Liver (tissue), 9 donors: ENCODE results near the gene TYMP. TPM values are rescaled to one million over a fixed set of nuclear protein-coding genes. Genes with fewer than 3 reads are reported as not detected.

Source experiments
- DNase-seq: peaks from one replicate; pipeline ENCODE4 v3.0.0-alpha.2; 2017; ENCODE audit warnings: low spot score
- H3K27ac ChIP-seq, 2 donors: one replicate each; pipeline ENCODE4 v1.7.0; 2013; ENCODE audit warnings: inconsistent platforms in 2 of 2, low read length in 2 of 2, control low read depth in 1 of 2, low read depth in 1 of 2, mild to moderate bottlenecking in 1 of 2
- H3K27me3 ChIP-seq, 4 donors: one replicate each; pipeline versions ENCODE4 v1.6.1 to v1.7.0; 2013; ENCODE audit warnings: low read length in 3 of 4, inconsistent platforms in 1 of 4, mild to moderate bottlenecking in 1 of 4, moderate library complexity in 1 of 4; ENCODE audit not compliant: control insufficient read depth in 4 of 4, insufficient read depth in 4 of 4
- H3K36me3 ChIP-seq, 4 donors: one replicate each; pipeline versions ENCODE4 v1.6.1 to v1.7.0; 2013; ENCODE audit warnings: low read length in 3 of 4, mild to moderate bottlenecking in 3 of 4, low read depth in 1 of 4, moderate library complexity in 1 of 4; ENCODE audit not compliant: control insufficient read depth in 4 of 4, insufficient read depth in 3 of 4
- H3K4me1 ChIP-seq, 4 donors: one replicate each; pipeline versions ENCODE4 v1.6.1 to v1.7.0; 2013; ENCODE audit warnings: low read length in 3 of 4, mild to moderate bottlenecking in 3 of 4, moderate library complexity in 1 of 4; ENCODE audit not compliant: control insufficient read depth in 4 of 4, insufficient read depth in 4 of 4
- H3K4me3 ChIP-seq, 3 donors: one replicate each; pipeline versions ENCODE4 v1.6.1 to v1.7.0; 2013; ENCODE audit warnings: low read length in 3 of 3, control low read depth in 1 of 3, low read depth in 1 of 3, mild to moderate bottlenecking in 1 of 3
- H3K9ac ChIP-seq, 2 donors: one replicate each; pipeline ENCODE4 v1.7.0; 2013; ENCODE audit warnings: low read length in 2 of 2, mild to moderate bottlenecking in 2 of 2, moderate library complexity in 2 of 2, control low read depth in 1 of 2, low read depth in 1 of 2
- H3K9me3 ChIP-seq, 4 donors: one replicate each; pipeline versions ENCODE4 v1.6.1 to v1.7.0; 2013; ENCODE audit warnings: low read length in 3 of 4; ENCODE audit not compliant: control insufficient read depth in 4 of 4
- EGR1 ChIP-seq, 2 donors: IDR thresholded peaks; 2 replicates each; pipeline ENCODE4 v1.6.1; 2016 to 2018; ENCODE audit warnings: antibody characterized with exemption in 2 of 2, low read depth in 2 of 2
- GABPA ChIP-seq, 2 donors: IDR thresholded peaks in 1 of 2; conservative IDR thresholded peaks in 1 of 2; 2 replicates each; pipeline ENCODE4 v1.6.1; 2016; ENCODE audit warnings: antibody characterized with exemption in 2 of 2, mild to moderate bottlenecking in 1 of 2, moderate library complexity in 1 of 2
- HNF4A ChIP-seq, 2 donors: conservative IDR thresholded peaks; 2 replicates each; pipeline ENCODE4 v1.6.1; 2016; ENCODE audit warnings: antibody characterized with exemption in 2 of 2, mild to moderate bottlenecking in 2 of 2
- HNF4G ChIP-seq: IDR thresholded peaks from 2 replicates; pipeline ENCODE4 v1.6.1; 2016; ENCODE audit warnings: antibody characterized with exemption
- JUND ChIP-seq, 2 donors: IDR thresholded peaks; 2 replicates each; pipeline ENCODE4 v1.6.1; 2016; ENCODE audit warnings: antibody characterized with exemption in 2 of 2
- NR2F2 ChIP-seq: IDR thresholded peaks from 2 replicates; pipeline ENCODE4 v1.6.1; 2016; ENCODE audit warnings: antibody characterized with exemption
- RAD21 ChIP-seq, 2 donors: IDR thresholded peaks; 2 replicates each; pipeline ENCODE4 v1.6.1; 2016; ENCODE audit warnings: antibody characterized with exemption in 2 of 2, mild to moderate bottlenecking in 2 of 2
- RXRA ChIP-seq, 2 donors: IDR thresholded peaks; 2 replicates each; pipeline ENCODE4 v1.6.1; 2017 to 2018; ENCODE audit warnings: antibody characterized with exemption in 2 of 2, mild to moderate bottlenecking in 1 of 2
- SP1 ChIP-seq: IDR thresholded peaks from 2 replicates; pipeline ENCODE4 v1.6.1; 2018; ENCODE audit warnings: antibody characterized with exemption, mild to moderate bottlenecking
- WGBS: extraction: QIAGEN DNeasy Blood & Tissue Kit; methylation state at CpG from one replicate; pipeline ENCODE4 v1.1.7; 2013; 5-methylcytosine and 5-hydroxymethylcytosine counted together
- polyA plus RNA-seq, 2 donors: library from polyadenylated mRNA; stranded (reverse) in 1 of 2; unstranded in 1 of 2; fragments of 200-250 nt in 1 of 2; fragments of >200 nt in 1 of 2; fragmentation: Nextera tagmentation in 1 of 2; extraction: Ambion mirVana in 1 of 2; gene quantifications; one replicate each; pipeline versions ENCODE4 v1.2.1 to v1.2.3, GENCODE V29; 2013 to 2015
- total RNA-seq, 2 donors: library from RNA; depleted of rRNA; stranded (reverse); fragments of >200 nt; gene quantifications; one replicate each; pipeline ENCODE4 v1.2.3, GENCODE V29; 2014
- TF ChIP-seq, protein P1 (sequence below): IDR thresholded peaks from 2 replicates; pipeline ENCODE4 v1.6.1; 2016; ENCODE audit warnings: antibody characterized with exemption, mild to moderate bottlenecking
- TF ChIP-seq, protein P2 (sequence below): IDR thresholded peaks from 2 replicates; pipeline ENCODE4 v1.6.1; 2016; ENCODE audit warnings: antibody characterized with exemption
- TF ChIP-seq, protein P3 (sequence below): fragments of 150-350 bp; IDR thresholded peaks from 2 replicates; pipeline ENCODE4 v1.5.1; 2017; ENCODE audit warnings: improper control_type of control experiment, low read depth, low read length; ENCODE audit not compliant: missing input control
- donor health status: healthy.
- donor health status: healthy.
- donor health status: healthy.
- donor health status: healthy.
- donor health status: healthy.

The TYMP gene
- total and polyA plus RNA-seq, 4 donors = 34.0 to 109 (median 65.5) TPM

DNA sequence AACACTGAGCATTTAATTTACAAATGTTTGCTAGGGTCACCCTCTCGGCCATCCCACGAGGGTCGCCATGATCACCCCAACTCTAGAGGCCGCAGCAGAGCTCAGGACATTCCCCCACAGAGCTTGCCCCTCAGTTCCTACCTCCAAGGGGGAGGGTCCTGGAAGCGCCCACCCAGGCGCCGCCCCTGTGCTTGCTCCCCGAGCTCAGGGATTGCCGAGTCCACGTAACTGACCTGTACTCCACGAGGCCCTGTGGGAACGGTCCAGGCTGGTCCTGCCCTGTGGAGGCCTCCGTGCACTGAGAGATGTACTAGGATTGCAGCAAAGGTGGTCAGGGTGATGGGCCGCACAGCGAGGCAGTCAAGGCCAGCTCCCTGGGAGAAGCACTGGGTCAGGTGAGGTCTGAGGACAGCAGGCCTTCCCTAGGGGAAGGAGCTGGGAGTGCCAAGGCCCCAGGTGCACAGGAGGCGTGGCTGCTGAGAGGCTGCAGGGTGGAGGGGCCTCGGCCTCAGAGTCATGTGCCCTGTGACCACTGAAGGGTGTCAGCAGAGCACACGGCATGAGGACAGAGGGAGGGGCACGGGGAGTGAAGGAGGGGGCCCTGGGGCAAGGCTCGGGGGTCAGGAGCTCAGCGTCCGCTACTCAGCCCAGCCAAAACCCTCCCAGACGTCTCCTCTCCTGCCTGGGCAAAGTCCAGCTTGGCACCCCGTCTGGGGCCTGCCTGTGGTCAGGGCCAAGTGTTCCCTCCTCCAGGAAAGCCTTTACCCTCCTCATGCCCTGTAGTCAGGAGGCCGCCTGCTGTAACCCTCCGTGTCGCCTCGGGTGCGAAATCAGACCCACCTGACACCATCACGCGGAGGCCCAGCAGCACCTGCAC lies 45.6 kb downstream of the TYMP start (continued):
- TF ChIP-seq, protein P1, sequence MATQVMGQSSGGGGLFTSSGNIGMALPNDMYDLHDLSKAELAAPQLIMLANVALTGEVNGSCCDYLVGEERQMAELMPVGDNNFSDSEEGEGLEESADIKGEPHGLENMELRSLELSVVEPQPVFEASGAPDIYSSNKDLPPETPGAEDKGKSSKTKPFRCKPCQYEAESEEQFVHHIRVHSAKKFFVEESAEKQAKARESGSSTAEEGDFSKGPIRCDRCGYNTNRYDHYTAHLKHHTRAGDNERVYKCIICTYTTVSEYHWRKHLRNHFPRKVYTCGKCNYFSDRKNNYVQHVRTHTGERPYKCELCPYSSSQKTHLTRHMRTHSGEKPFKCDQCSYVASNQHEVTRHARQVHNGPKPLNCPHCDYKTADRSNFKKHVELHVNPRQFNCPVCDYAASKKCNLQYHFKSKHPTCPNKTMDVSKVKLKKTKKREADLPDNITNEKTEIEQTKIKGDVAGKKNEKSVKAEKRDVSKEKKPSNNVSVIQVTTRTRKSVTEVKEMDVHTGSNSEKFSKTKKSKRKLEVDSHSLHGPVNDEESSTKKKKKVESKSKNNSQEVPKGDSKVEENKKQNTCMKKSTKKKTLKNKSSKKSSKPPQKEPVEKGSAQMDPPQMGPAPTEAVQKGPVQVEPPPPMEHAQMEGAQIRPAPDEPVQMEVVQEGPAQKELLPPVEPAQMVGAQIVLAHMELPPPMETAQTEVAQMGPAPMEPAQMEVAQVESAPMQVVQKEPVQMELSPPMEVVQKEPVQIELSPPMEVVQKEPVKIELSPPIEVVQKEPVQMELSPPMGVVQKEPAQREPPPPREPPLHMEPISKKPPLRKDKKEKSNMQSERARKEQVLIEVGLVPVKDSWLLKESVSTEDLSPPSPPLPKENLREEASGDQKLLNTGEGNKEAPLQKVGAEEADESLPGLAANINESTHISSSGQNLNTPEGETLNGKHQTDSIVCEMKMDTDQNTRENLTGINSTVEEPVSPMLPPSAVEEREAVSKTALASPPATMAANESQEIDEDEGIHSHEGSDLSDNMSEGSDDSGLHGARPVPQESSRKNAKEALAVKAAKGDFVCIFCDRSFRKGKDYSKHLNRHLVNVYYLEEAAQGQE = no peak
- TF ChIP-seq GABPA (IDR thresholded peaks at IDR 0.05 in 1 of 2, conservative IDR thresholded peaks at IDR 0.05 in 1 of 2) = no peak

DNA sequence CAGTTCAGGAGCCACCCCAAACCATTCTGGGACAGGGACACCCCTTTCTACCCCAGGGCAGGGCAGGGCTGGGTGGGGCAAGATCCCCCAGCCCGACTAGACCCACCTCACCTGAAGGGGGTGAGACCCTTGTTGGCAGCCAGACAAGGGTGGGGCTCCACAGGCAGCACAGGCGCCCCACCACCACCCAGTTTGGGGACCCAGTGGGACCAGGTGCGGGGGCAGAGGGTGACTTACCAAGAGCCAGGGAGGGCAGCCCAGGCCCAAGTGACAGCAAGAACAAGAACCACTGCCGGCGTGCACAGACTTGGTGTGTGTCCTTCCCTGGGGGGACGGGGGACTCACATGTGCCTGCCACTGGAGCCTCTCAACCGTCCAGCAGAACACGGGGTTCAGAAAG lies 46.3 kb downstream of the TYMP start:
- no peak overlapping the region for H3K4me3 ChIP-seq
- H3K36me3 ChIP-seq = peaks cover 0 to under 1% (median 0%) of the 10 kb centered on the region in 4 donors
- no peak for DNase-seq
- WGBS = 92% methylated on average over 8 of the region's 8 CpGs
- no peaks in the 10 kb centered on the region for H3K27me3 ChIP-seq
- no peaks in the 10 kb centered on the region for H3K9me3 ChIP-seq
- TF ChIP-seq, protein P2, sequence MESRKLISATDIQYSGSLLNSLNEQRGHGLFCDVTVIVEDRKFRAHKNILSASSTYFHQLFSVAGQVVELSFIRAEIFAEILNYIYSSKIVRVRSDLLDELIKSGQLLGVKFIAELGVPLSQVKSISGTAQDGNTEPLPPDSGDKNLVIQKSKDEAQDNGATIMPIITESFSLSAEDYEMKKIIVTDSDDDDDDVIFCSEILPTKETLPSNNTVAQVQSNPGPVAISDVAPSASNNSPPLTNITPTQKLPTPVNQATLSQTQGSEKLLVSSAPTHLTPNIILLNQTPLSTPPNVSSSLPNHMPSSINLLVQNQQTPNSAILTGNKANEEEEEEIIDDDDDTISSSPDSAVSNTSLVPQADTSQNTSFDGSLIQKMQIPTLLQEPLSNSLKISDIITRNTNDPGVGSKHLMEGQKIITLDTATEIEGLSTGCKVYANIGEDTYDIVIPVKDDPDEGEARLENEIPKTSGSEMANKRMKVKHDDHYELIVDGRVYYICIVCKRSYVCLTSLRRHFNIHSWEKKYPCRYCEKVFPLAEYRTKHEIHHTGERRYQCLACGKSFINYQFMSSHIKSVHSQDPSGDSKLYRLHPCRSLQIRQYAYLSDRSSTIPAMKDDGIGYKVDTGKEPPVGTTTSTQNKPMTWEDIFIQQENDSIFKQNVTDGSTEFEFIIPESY = no peak
- TF ChIP-seq, protein P1 = no peak
- no peak for TF ChIP-seq HNF4A (conservative IDR thresholded peaks at IDR 0.05)
- TF ChIP-seq RAD21 (IDR thresholded peaks at IDR 0.05) = no peak
- TF ChIP-seq RXRA (IDR thresholded peaks at IDR 0.05) = no peak
- no peak for TF ChIP-seq HNF4G
- no peak for TF ChIP-seq SP1
- peaks cover 0 to 27% (median 8%) of the 10 kb centered on the region in 4 donors for H3K4me1 ChIP-seq
- no peak overlapping the region for H3K9ac ChIP-seq
- H3K27ac ChIP-seq = no peak overlapping the region

DNA sequence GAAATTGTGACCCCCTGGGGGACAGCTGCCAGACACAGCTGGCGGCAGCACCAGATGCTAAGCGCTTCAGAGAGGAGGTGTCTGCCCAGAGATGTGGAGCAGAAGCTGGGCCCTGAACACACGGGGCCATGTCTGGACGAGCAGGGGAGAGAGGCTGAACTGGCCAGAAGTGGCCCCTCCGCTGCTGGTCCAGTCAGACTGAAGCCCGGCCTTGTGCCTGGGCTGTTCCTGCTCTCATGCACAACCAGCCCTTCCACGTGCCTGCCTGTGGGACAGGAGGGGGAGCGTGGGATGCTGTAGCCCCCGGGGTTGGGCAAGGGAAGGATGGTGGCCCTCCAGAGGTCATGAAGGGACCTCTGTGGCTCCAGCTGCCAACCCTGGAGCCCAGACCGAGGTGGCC lies 46.7 kb downstream of the TYMP start:
- Histone ChIP-seq H3K9me3 (no peaks in the 10 kb centered on the region), H3K36me3 (peaks cover 0 to 1% (median 0%) of the 10 kb centered on the region in 4 donors), H3K4me1 (peaks cover 0 to 27% (median 8%) of the 10 kb centered on the region in 4 donors), H3K27ac (no peak overlapping the region), H3K4me3 (no peak overlapping the region), H3K9ac (no peak overlapping the region), H3K27me3 (no peaks in the 10 kb centered on the region)
- 89% methylated on average over 10 of the region's 10 CpGs for WGBS
- DNase-seq = no peak
- TF ChIP-seq HNF4A (conservative IDR thresholded peaks at IDR 0.05) = no peak
- TF ChIP-seq, protein P1 = no peak
- TF ChIP-seq RXRA (IDR thresholded peaks at IDR 0.05) = no peak
- TF ChIP-seq HNF4G = no peak
- no peak for TF ChIP-seq EGR1 (IDR thresholded peaks at IDR 0.05; ENCODE audit: low read depth in 2 of 2)
- no peak for TF ChIP-seq GABPA (IDR thresholded peaks at IDR 0.05 in 1 of 2, conservative IDR thresholded peaks at IDR 0.05 in 1 of 2)
- no peak for TF ChIP-seq RAD21 (IDR thresholded peaks at IDR 0.05)
- TF ChIP-seq, protein P3, sequence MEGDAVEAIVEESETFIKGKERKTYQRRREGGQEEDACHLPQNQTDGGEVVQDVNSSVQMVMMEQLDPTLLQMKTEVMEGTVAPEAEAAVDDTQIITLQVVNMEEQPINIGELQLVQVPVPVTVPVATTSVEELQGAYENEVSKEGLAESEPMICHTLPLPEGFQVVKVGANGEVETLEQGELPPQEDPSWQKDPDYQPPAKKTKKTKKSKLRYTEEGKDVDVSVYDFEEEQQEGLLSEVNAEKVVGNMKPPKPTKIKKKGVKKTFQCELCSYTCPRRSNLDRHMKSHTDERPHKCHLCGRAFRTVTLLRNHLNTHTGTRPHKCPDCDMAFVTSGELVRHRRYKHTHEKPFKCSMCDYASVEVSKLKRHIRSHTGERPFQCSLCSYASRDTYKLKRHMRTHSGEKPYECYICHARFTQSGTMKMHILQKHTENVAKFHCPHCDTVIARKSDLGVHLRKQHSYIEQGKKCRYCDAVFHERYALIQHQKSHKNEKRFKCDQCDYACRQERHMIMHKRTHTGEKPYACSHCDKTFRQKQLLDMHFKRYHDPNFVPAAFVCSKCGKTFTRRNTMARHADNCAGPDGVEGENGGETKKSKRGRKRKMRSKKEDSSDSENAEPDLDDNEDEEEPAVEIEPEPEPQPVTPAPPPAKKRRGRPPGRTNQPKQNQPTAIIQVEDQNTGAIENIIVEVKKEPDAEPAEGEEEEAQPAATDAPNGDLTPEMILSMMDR = no peak
- TF ChIP-seq NR2F2 = no peak
- TF ChIP-seq JUND (IDR thresholded peaks at IDR 0.05) = no peak
